ENCODE results near the gene NRXN3. TPM values are rescaled to one million over a fixed set of nuclear protein-coding genes. Genes with fewer than 3 reads are reported as not detected.

The NRXN3 gene
- total RNA-seq, 4 donors from 2014 or later, result 0.04 to 0.16 TPM; not detected in 2

DNA sequence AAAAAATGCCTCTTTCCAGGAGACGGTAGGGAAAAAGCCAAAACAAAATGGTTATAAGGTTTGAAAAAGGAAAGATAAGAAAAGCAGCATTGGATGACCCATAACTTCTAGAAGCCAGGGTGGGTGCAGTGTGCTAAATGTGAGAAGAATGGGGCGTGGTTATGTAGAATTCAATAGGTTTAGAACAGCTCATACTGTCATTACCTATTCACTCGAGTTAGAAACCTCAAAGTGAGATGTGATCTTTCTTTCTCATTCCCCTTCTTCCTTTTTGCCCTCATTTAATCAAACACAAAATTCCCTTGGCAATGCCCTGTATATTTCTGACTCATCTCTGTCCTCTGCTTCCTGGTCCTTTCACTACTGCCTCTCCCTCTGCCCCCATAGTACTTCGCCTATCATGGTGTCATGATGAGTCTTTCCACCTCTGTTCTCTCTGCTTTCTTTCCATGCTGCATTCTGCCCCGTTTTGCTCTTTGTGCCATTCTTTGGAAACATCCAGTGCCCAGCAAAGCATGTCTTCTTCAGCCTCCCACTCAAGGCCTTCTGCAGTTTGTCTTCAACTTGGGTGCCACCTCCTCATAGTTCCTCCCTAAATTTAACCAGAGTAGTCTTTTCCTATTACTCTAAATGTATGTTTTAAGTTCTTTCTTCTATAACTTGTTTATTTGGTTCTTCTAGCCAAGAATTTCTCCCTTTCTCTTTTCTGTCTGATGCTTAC, 496.3 kb downstream of the NRXN3 start:
- Histone ChIP-seq H3K4me3 (no peak overlapping the region), H3K27me3 (no peaks in the 10 kb centered on the region), H3K4me1 (no peaks in the 10 kb centered on the region), H3K9me3 (no peaks in the 10 kb centered on the region), H3K27ac (no peak overlapping the region), H3K36me3 (no peaks in the 10 kb centered on the region)
- in situ Hi-C loops (cut with MboI; ENCODE audit: low sequenced_read_pairs in 4 of 4) (no loop called here), intact Hi-C loops (cut with DNase I; ENCODE audit: low total_unique reads) (no loop called here)
- no peak for DNase-seq
- ATAC-seq, result no peak
- TF ChIP-seq, protein P1, sequence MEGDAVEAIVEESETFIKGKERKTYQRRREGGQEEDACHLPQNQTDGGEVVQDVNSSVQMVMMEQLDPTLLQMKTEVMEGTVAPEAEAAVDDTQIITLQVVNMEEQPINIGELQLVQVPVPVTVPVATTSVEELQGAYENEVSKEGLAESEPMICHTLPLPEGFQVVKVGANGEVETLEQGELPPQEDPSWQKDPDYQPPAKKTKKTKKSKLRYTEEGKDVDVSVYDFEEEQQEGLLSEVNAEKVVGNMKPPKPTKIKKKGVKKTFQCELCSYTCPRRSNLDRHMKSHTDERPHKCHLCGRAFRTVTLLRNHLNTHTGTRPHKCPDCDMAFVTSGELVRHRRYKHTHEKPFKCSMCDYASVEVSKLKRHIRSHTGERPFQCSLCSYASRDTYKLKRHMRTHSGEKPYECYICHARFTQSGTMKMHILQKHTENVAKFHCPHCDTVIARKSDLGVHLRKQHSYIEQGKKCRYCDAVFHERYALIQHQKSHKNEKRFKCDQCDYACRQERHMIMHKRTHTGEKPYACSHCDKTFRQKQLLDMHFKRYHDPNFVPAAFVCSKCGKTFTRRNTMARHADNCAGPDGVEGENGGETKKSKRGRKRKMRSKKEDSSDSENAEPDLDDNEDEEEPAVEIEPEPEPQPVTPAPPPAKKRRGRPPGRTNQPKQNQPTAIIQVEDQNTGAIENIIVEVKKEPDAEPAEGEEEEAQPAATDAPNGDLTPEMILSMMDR (IDR thresholded peaks at IDR 0.05 in 4 of 5, conservative IDR thresholded peaks at IDR 0.05 in 1 of 5), result no peak
- no peak for TF ChIP-seq POLR2A (IDR thresholded peaks at IDR 0.05)

DNA sequence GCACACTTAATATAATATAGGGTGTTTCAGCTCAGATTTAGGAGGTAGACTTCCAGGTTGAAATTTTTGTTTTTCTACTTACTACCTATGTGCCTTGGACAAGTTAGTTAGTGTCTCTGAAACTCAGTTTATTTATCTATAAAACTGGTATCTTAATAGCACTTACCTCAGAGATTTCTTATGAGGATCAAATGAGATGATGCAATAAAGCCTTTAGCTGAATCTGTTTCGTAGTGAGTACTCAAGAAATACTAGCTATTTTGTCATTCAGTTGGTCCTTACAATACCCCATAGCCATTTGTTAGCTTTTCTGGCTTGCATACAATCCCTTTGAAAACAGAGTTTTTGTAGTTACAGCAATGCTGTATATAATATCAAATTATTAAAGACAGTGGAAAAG, 497.0 kb downstream of the NRXN3 start:
- H3K9me3 ChIP-seq, result no peaks in the 10 kb centered on the region
- no peak for TF ChIP-seq POLR2A (IDR thresholded peaks at IDR 0.05)
- TF ChIP-seq, protein P1 (IDR thresholded peaks at IDR 0.05 in 4 of 5, conservative IDR thresholded peaks at IDR 0.05 in 1 of 5), result no peak
- no peak for DNase-seq
- in situ Hi-C loops (cut with MboI; ENCODE audit: low sequenced_read_pairs in 4 of 4) (no loop called here), intact Hi-C loops (cut with DNase I; ENCODE audit: low total_unique reads) (no loop called here)
- no peaks in the 10 kb centered on the region for H3K36me3 ChIP-seq
- H3K4me3 ChIP-seq, result no peak overlapping the region
- H3K27ac ChIP-seq, result no peak overlapping the region
- no peaks in the 10 kb centered on the region for H3K27me3 ChIP-seq
- H3K4me1 ChIP-seq, result no peaks in the 10 kb centered on the region
- ATAC-seq, result no peak

DNA sequence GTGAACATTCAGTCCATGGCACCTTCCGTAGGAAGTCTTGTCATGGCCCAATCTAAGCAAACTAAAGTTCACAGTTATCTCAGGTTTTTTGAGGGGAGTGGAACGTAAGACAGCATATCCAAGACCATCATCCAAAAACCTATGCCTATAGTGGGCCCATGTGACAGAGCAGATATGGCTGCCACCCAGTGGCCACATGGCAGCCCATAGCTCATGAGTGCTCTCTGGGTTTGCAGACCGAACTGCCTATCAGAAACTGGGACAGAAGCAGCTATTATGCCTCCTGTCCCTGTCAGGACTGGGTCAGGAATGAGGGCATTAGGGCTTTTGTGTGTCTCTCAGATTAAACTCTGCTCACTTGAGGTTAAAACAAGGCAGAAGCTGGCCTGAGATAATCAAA, 503.7 kb downstream of the NRXN3 start:
- no peak overlapping the region for H3K4me3 ChIP-seq
- no peaks in the 10 kb centered on the region for H3K27me3 ChIP-seq
- TF ChIP-seq POLR2A (IDR thresholded peaks at IDR 0.05), result no peak
- in situ Hi-C loops (cut with MboI; ENCODE audit: low sequenced_read_pairs in 4 of 4) (no loop called here), intact Hi-C loops (cut with DNase I; ENCODE audit: low total_unique reads) (no loop called here)
- no peak overlapping the region for H3K27ac ChIP-seq
- no peaks in the 10 kb centered on the region for H3K36me3 ChIP-seq
- ATAC-seq (no peak), DNase-seq (no peak)
- no peaks in the 10 kb centered on the region for H3K4me1 ChIP-seq
- no peaks in the 10 kb centered on the region for H3K9me3 ChIP-seq

DNA sequence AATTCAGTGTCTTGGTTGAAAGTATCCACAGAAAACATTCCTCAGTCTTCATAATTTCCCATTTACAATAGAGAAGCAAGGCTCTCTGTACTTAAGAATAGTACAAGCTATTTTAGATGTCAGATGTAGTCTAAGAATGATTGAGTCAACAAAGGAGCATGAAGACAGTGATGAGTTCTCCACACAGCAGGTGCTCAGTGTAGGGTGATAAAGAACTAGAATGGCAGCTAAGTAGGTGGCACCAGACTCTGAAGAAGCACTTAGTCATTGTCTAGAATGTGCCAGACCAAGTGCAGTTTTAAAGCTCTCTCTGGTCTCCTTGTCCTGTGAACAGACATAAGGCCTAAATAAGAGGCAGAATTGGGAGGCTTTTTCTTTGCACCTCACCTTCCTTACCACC, 504.6 kb downstream of the NRXN3 start:
- DNase-seq (no peak), ATAC-seq (no peak)
- Histone ChIP-seq H3K9me3 (no peaks in the 10 kb centered on the region), H3K27me3 (no peaks in the 10 kb centered on the region), H3K4me3 (no peak overlapping the region), H3K27ac (no peak overlapping the region), H3K36me3 (no peaks in the 10 kb centered on the region), H3K4me1 (no peaks in the 10 kb centered on the region)
- in situ Hi-C loops (cut with MboI; ENCODE audit: low sequenced_read_pairs in 4 of 4) (no loop called here), intact Hi-C loops (cut with DNase I; ENCODE audit: low total_unique reads) (no loop called here)
- TF ChIP-seq, protein P1 (IDR thresholded peaks at IDR 0.05 in 4 of 5, conservative IDR thresholded peaks at IDR 0.05 in 1 of 5), result no peak
- TF ChIP-seq POLR2A (IDR thresholded peaks at IDR 0.05), result no peak

DNA sequence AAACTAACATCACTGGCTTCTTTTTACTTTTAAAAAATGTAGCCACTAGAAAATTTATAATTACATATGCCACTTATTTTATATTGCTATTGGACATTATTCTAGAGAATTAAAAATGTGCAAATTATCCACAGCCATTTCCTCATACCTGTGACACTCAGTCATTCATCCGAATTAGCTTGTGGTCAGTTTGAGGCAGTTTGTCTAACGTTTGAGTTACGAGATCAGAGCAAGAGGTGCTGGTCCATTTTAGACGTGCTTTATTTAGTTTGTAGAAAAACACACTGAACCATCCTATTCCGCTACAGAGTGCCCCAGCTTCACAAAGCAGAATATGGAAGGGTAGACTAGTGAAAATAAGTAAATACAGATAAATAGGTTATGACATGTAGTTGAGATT, 513.0 kb downstream of the NRXN3 start:
- ATAC-seq, result no peak
- H3K4me1 ChIP-seq, result no peaks in the 10 kb centered on the region
- DNase-seq, result no peak
- in situ Hi-C loops (cut with MboI; ENCODE audit: low sequenced_read_pairs in 4 of 4), result no loop called here
- no peaks in the 10 kb centered on the region for H3K36me3 ChIP-seq
- no peak overlapping the region for H3K4me3 ChIP-seq
- no peaks in the 10 kb centered on the region for H3K27me3 ChIP-seq
- no peaks in the 10 kb centered on the region for H3K9me3 ChIP-seq
- intact Hi-C loops (cut with DNase I; ENCODE audit: low total_unique reads), result no loop called here
- TF ChIP-seq, protein P1 (IDR thresholded peaks at IDR 0.05 in 4 of 5, conservative IDR thresholded peaks at IDR 0.05 in 1 of 5), result no peak
- TF ChIP-seq POLR2A (IDR thresholded peaks at IDR 0.05), result no peak
- no peak overlapping the region for H3K27ac ChIP-seq
